AG10803 (cell line): Measurements from ENCODE around the gene MAP3K21.

Experiments used
- DNase-seq: peaks from one replicate; pipeline ENCODE4 v3.0.0; 2010; ENCODE audit warnings: low read depth
- H3K4me3 ChIP-seq: 2 replicates; pipeline ENCODE4 v1.5.1; 2011; ENCODE audit warnings: mild to moderate bottlenecking, low read length, control low read depth
- TF ChIP-seq, protein P1 (sequence below): conservative IDR thresholded peaks from 2 replicates; pipeline ENCODE4 v1.5.1; 2011; ENCODE audit warnings: mild to moderate bottlenecking, low read length, control low read depth, inconsistent platforms

The MAP3K21 gene

DNA sequence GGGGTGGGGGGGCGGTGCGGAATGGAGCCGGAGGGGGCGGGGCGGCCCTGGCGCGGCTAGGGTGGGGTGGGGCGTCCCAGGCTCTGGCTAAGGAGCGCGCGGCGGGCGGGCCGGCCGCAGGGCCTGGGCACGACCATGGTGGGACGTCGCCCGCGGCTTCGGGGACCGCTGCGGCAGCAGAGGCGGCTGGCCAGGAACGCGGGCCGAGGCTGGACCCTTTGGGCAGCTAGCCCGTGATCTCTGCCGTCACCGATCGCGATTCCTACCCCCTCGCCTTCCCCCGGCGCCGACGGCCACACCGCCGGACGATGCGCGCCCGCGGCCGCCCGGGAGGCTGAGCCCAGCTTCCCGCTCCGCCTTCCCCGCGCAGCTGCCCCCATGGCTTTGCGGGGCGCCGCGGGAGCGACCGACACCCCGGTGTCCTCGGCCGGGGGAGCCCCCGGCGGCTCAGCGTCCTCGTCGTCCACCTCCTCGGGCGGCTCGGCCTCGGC lies at the start of gene MAP3K21:
Gene MAP3K21, plus strand, starts transcription at position 74 of the 491 bp plus-strand sequence. Its CDS starts 305 bp downstream, at position 379.
- H3K4me3 ChIP-seq: peak within 1 kb of the TSS; percentile 37
- TF ChIP-seq, protein P1, sequence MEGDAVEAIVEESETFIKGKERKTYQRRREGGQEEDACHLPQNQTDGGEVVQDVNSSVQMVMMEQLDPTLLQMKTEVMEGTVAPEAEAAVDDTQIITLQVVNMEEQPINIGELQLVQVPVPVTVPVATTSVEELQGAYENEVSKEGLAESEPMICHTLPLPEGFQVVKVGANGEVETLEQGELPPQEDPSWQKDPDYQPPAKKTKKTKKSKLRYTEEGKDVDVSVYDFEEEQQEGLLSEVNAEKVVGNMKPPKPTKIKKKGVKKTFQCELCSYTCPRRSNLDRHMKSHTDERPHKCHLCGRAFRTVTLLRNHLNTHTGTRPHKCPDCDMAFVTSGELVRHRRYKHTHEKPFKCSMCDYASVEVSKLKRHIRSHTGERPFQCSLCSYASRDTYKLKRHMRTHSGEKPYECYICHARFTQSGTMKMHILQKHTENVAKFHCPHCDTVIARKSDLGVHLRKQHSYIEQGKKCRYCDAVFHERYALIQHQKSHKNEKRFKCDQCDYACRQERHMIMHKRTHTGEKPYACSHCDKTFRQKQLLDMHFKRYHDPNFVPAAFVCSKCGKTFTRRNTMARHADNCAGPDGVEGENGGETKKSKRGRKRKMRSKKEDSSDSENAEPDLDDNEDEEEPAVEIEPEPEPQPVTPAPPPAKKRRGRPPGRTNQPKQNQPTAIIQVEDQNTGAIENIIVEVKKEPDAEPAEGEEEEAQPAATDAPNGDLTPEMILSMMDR: no peak
- no peak for DNase-seq

DNA sequence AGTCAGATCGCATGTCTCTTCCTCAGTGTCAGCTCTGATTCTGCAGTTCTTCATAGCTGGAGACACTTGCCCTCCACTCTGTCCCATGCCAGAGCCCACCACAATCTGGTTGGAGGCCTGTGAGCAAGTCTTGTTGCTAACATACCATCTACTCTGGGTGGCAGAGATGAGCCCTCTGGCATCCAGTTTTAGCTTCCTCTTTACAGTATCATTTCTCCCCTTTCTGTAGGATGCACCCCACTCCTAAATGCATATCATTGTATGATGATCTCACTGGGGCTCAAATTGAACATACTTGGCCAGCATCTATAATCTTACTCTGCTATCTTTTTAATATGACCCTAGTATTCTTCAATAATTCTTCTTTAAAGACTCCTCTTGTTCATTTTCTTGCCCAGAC lies 48.9 kb upstream of the MAP3K21 start:
- no peak for DNase-seq
- TF ChIP-seq, protein P1: no peak
- H3K4me3 ChIP-seq: no peak overlapping the region

- DNase-seq: no peak
- TF ChIP-seq, protein P1: no peak
Observed at GRCh38 chr1:233279971-233280370, 47.6 kb upstream of the MAP3K21 start.

DNA sequence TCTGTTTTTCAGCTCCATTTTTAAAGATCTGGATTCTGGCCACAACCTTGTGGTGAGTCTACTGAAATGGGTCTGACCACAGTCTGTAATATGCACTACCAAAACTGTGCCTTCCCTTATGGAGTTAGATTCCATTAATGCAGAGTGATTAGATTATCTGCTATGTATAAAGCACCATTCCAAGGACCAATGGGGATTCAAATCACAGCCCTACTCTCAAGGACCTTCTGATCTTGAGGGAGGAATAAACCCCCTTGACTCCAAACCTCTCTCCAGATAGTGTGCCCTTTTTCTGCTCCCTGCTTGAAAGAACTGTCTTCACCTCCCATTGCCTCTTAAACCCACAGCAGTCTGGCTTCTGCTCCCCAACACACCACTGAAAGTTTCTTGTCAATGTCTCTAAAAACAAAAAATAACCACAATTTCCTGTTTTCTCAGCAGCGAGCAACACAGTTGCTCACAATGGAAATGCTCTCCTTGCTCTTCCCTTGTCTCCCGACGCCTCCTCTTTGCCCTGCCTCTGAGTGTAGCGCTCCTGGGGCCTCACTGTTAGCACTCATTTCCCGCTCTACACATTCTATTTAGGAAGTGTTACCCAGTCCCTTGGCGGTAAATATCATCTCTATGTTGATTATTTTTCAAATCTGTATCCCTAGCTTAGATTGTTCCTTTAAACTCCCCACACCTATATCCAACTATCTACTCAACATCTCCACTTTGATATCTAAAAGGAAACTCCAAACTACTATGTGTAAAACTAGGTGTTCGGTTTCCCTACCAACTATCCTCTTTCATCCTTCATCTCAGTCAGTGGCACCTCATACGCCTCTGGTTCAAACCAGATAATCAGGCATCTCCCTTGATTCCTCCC lies 45.6 kb upstream of the MAP3K21 start:
- DNase-seq: peak; percentile 49
- TF ChIP-seq, protein P1: no peak

More at GRCh38 chr1:233279971-233280370, 47.6 kb upstream of the MAP3K21 start:
- H3K4me3 ChIP-seq: no peak overlapping the region

GRCh38 chr1:233282582-233282886 lies 45.0 kb upstream of the MAP3K21 start:
- no peak for DNase-seq
- TF ChIP-seq, protein P1: no peak
- no peak overlapping the region for H3K4me3 ChIP-seq

More for the DNA sequence above, 45.6 kb upstream of the MAP3K21 start:
- H3K4me3 ChIP-seq: no peak overlapping the region

GRCh38 chr1:233289676-233290075 lies 37.8 kb upstream of the MAP3K21 start:
- no peak overlapping the region for H3K4me3 ChIP-seq
- TF ChIP-seq, protein P1: no peak
- DNase-seq: no peak
